ENCODE results near the gene NDRG2. TPM values are rescaled to one million over a fixed set of nuclear protein-coding genes. Genes with fewer than 3 reads are reported as not detected.

NDRG2 gene
- total RNA-seq, 2 donors from 2014 or later = 136 to 171 TPM

DNA sequence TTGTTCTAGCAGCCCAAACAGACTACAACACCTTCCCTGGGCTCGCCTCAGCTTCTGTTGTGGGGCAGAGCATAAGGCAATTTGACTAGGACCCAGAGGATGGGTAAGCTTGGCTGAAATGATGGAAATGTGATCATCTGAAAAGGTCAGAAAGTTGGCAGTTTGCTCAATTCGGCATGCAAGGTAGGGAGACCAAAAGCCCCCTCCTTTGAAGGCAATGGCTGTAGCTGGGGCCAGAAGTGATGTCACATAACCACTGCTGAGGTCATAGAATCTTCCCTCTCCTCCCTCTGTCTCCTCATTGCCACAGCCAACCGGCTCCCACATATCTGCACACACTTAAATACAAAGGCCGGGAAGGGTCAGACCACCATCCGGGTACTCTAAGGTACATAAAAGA lies 5.1 kb upstream of the NDRG2 start, which contains the start of gene TPPP2:
Gene TPPP2 (plus strand): TSS at position 301 of the 400 bp plus-strand sequence. CDS start 365 bp downstream, outside the sequence.
- no peak within 1 kb of the TSS for H3K9ac ChIP-seq (ENCODE audit: low read depth in 2 of 2, low read length in 2 of 2)
- H3K4me1 ChIP-seq = no peaks in the 10 kb centered on the region
- no peaks in the 10 kb centered on the region for H3K27me3 ChIP-seq
- H3K27ac ChIP-seq = no peak within 1 kb of the TSS
- intact Hi-C loops (cut with DNase I) = loop anchor here (10.0 kb wide), 1 partner anchor 175 kb away; no protein-coding TSS in a partner anchor
- DNase-seq = no peak
- H3K9me3 ChIP-seq = no peaks in the 10 kb centered on the region
- H3K4me3 ChIP-seq = no peak within 1 kb of the TSS
- H3K36me3 ChIP-seq = no peaks in the 10 kb centered on the region
- TF ChIP-seq, protein P1, sequence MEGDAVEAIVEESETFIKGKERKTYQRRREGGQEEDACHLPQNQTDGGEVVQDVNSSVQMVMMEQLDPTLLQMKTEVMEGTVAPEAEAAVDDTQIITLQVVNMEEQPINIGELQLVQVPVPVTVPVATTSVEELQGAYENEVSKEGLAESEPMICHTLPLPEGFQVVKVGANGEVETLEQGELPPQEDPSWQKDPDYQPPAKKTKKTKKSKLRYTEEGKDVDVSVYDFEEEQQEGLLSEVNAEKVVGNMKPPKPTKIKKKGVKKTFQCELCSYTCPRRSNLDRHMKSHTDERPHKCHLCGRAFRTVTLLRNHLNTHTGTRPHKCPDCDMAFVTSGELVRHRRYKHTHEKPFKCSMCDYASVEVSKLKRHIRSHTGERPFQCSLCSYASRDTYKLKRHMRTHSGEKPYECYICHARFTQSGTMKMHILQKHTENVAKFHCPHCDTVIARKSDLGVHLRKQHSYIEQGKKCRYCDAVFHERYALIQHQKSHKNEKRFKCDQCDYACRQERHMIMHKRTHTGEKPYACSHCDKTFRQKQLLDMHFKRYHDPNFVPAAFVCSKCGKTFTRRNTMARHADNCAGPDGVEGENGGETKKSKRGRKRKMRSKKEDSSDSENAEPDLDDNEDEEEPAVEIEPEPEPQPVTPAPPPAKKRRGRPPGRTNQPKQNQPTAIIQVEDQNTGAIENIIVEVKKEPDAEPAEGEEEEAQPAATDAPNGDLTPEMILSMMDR (IDR thresholded peaks at IDR 0.05) = no peak

DNA sequence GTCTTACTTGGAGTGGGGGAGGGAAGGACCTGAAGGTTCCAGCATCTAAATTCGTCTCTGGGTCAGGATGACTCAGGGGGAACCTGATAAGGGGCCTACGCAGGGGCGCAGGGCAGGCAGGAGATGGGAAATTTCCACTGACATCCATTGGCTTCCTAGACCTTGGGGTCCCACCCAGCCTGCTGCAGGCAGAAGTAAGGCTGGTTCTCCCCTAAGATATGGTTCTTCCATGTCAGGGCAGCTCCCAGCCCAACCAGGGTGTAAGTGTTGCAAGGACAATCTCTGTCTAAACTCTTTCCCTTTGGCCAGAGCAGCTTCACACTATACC lies 2.1 kb upstream of the NDRG2 start:
- Histone ChIP-seq H3K9me3 (no peaks in the 10 kb centered on the region), H3K27me3 (no peaks in the 10 kb centered on the region), H3K9ac (ENCODE audit: low read depth in 2 of 2, low read length in 2 of 2) (no peak overlapping the region), H3K4me1 (no peaks in the 10 kb centered on the region), H3K4me3 (no peak overlapping the region), H3K36me3 (no peaks in the 10 kb centered on the region), H3K27ac (no peak overlapping the region)
- TF ChIP-seq, protein P1 (IDR thresholded peaks at IDR 0.05) = no peak
- intact Hi-C loops (cut with DNase I) = no loop called here
- DNase-seq = no peak

DNA sequence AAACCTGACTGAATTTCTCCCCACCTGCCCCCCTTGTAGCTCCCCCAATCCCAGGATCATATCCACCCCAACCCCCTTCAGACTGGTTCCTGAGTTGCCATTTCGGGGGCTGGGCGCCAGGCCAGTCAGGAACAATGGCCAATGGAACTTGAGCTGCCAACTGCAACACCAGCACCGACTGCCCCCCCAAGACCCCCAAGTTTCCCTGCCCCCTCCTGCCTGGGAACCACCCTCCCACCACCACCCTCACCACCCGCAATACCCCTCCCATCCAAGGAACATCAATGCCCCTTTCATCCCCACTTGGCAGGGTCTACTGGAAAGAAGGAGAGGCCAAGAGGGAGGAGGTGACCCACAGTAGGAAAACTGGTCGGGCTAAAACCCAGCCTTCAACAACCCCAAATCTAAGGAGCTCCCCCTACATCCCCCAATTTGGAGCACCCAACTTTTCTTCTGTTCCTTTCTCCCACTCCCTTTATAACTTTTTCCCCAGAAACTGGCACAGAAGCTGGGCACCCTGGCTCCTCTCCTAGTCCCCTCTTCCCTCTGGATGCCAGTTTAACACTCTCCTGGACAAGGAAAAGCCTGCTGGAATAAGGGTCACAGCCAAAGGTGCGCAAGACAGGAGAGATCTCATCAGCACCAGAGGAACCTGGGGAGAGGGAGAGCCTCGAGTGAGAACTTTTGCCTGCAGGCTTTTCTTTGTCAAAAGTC lies 1.6 kb upstream of the NDRG2 start:
- no peaks in the 10 kb centered on the region for H3K4me1 ChIP-seq
- TF ChIP-seq, protein P1 (IDR thresholded peaks at IDR 0.05) = no peak
- no peak overlapping the region for H3K27ac ChIP-seq
- no peaks in the 10 kb centered on the region for H3K36me3 ChIP-seq
- H3K4me3 ChIP-seq = no peak overlapping the region
- intact Hi-C loops (cut with DNase I) = no loop called here
- H3K9ac ChIP-seq (ENCODE audit: low read depth in 2 of 2, low read length in 2 of 2) = no peak overlapping the region
- H3K27me3 ChIP-seq = no peaks in the 10 kb centered on the region
- no peaks in the 10 kb centered on the region for H3K9me3 ChIP-seq
- no peak for DNase-seq

DNA sequence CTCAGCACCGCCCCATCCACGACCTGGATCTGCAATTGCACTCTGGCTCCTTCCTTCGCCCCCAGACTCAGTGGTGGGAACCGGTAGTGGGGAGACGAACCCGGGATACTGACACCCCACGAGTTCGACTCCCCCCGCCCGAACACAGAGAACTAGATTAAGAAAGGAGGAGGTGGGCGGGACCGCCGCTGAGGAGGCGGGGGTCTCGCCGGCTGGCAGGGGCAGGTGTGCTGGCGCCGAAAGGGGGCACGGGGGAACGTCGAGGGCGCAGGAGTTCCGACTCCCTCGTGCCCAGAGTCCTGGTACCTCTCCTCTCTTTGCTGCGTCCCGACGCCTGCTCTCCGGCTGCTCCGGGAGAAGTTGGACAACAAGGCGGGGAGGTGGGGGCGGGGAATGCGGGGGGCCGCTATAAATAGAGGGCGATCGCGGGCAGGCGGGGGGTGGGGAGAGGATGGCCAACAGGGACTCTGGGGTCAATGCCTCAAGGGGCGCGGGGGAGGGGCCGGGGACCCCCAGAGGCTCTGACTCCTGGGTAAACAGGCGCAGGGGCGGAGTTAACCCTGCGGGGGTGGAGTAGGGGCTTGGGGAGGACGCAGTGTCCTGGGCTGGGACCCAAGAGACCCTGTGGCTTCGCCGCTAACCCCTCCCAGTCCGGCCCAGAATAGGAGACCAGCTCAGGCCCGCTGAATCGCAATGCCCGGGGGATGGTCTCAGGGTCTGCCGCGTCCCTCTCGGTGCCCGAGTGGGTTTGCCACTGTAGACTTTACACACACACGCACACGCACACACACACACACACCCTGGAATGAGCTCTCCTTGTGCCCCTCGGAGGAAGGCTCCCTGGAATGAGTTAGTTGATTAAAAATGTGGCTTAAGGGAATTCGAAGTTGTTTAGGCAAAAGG lies 761 bp upstream of the NDRG2 start:
- H3K27ac ChIP-seq = peak overlapping the region; percentile 73
- no peaks in the 10 kb centered on the region for H3K27me3 ChIP-seq
- DNase-seq = peak; percentile 60
- H3K9ac ChIP-seq (ENCODE audit: low read depth in 2 of 2, low read length in 2 of 2) = peak overlapping the region; percentile 74 to 83
- H3K36me3 ChIP-seq = no peaks in the 10 kb centered on the region
- no peaks in the 10 kb centered on the region for H3K9me3 ChIP-seq
- intact Hi-C loops (cut with DNase I) = no loop called here
- H3K4me3 ChIP-seq = peak overlapping the region; percentile 86
- no peaks in the 10 kb centered on the region for H3K4me1 ChIP-seq
- TF ChIP-seq, protein P1 (IDR thresholded peaks at IDR 0.05) = no peak

DNA sequence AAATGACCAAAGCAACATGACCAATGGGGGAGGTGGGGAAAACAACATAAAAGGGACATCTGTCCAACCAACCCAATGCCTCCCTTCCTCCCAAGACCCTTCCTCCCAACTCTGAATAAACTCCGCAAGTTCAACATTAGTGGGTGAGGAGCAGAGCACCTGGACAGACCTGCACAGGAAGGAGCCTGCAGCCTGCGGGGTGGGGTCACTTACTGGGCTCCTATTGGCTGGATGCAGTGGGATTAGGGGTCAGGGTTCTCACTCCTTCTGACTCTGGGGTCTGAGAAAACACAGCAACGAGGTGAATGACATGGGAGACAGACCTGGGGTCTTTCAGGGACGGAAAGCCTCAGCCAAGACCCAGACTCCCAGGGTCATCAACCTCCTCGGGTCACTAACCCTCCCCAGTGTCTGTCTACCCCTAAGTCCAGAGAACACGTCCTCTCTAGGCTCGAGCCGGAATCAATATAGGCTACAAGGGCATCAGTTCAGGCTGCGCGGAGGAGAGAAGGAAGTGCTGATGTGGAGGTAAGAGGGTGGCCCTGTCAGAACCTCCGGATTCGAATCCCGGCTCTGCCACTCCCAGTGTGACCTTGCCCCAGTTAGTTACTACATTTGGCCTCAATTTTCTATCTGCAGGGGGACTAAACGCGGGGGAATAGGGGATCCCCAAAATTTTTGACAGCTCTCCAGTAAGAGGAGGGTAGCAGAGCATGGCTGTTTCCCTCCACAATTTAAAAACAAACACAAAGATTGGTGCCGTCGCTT lies 860 bp downstream of the NDRG2 start:
- Histone ChIP-seq H3K9me3 (no peaks in the 10 kb centered on the region), H3K4me3 (peak overlapping the region; percentile 86), H3K27ac (peak overlapping the region; percentile 73), H3K4me1 (no peaks in the 10 kb centered on the region), H3K27me3 (no peaks in the 10 kb centered on the region), H3K36me3 (no peaks in the 10 kb centered on the region), H3K9ac (ENCODE audit: low read depth in 2 of 2, low read length in 2 of 2) (peak overlapping the region; percentile 83 to 94)
- DNase-seq = peak; percentile 57
- intact Hi-C loops (cut with DNase I) = no loop called here
- TF ChIP-seq, protein P1 (IDR thresholded peaks at IDR 0.05) = no peak
